PC-3 (cell line): Measurements from ENCODE around the gene HDHD5.

ENCODE experiments used
- EZH2 ChIP-seq: fragments of 300-600 bp; sonication (generic); IDR thresholded peaks from one replicate; pipeline ENCODE4 v1.6.1; 2017; ENCODE audit warnings: antibody characterized with exemption, mild to moderate bottlenecking, low read length; ENCODE audit not compliant: unreplicated experiment
- EZH2phosphoT487 ChIP-seq: fragments of 300-600 bp; sonication (generic); IDR thresholded peaks from 2 replicates; pipeline ENCODE4 v1.6.1; 2018; ENCODE audit warnings: mild to moderate bottlenecking, antibody characterized with exemption, low read length, borderline replicate concordance
- TF ChIP-seq, protein P1 (sequence below): fragments of 300-600 bp; sonication (generic); conservative IDR thresholded peaks from 2 replicates; pipeline ENCODE4 v1.5.1; 2017; ENCODE audit warnings: antibody characterized with exemption, low read depth, mild to moderate bottlenecking, low read length

DNA sequence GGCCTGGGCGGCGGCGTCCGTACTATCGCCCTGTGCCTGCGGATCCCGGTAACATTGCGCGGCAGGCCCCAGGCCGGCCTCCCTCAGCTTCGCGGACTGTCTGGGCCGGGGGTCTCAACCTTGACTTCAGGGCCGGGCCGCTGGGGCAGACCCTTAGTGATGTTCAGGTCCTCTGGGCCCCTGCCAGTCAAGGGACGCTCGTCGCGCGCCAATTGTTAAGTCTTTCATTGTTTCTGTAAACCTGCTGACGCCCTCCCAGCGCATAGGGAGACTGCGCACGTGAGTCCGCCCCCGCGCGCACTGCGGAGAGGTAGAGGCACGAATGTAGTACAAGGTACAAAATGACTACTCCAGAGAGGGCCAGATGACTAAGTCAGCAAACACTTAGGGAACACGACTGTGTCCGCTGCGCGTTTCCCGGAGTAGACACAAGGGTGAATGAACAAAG lies 451 bp upstream of the HDHD5 start:
- TF ChIP-seq, protein P1, sequence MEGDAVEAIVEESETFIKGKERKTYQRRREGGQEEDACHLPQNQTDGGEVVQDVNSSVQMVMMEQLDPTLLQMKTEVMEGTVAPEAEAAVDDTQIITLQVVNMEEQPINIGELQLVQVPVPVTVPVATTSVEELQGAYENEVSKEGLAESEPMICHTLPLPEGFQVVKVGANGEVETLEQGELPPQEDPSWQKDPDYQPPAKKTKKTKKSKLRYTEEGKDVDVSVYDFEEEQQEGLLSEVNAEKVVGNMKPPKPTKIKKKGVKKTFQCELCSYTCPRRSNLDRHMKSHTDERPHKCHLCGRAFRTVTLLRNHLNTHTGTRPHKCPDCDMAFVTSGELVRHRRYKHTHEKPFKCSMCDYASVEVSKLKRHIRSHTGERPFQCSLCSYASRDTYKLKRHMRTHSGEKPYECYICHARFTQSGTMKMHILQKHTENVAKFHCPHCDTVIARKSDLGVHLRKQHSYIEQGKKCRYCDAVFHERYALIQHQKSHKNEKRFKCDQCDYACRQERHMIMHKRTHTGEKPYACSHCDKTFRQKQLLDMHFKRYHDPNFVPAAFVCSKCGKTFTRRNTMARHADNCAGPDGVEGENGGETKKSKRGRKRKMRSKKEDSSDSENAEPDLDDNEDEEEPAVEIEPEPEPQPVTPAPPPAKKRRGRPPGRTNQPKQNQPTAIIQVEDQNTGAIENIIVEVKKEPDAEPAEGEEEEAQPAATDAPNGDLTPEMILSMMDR, result no peak
- no peak for TF ChIP-seq EZH2phosphoT487
- no peak for TF ChIP-seq EZH2
